Stimulated activated CD4-positive, alpha-beta T cell treated with anti-CD3 and anti-CD28 coated beads, Interleukin-15, amount 100 ng/mL, for 48 hours (primary cell): ENCODE data around the gene PRSS33.

Experiments
- DNase-seq, 2 donors: peaks; one replicate each; pipeline ENCODE4 v3.0.0-alpha.2; 2020; ENCODE audit warnings: low read depth in 2 of 2

The PRSS33 gene, protein sequence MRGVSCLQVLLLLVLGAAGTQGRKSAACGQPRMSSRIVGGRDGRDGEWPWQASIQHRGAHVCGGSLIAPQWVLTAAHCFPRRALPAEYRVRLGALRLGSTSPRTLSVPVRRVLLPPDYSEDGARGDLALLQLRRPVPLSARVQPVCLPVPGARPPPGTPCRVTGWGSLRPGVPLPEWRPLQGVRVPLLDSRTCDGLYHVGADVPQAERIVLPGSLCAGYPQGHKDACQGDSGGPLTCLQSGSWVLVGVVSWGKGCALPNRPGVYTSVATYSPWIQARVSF

DNA sequence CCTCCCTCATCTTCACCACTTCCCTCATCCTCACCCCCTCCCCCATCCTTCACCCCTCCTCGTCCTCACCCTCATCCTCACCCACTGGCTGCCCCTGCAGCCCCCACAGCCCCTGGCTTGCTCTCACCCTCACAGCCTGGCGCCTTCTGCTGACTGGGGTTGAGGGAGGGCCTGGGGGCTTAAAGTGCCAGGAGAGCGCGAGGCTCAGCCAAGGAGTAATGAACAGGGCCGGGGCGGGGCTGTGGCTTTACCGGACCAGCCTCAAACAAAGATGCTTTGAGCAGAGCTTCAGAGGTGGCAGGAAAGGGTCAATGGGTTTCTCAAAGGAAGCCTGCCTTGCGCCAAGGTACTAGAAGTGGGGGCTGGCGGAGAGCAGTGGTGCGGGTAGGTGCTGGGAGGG, at the start of gene PRSS33:
Gene PRSS33 (minus strand): TSS at position 155 of the 400 bp plus-strand sequence. CDS start 1,013 bp downstream, outside the sequence.
- no peak for DNase-seq

DNA sequence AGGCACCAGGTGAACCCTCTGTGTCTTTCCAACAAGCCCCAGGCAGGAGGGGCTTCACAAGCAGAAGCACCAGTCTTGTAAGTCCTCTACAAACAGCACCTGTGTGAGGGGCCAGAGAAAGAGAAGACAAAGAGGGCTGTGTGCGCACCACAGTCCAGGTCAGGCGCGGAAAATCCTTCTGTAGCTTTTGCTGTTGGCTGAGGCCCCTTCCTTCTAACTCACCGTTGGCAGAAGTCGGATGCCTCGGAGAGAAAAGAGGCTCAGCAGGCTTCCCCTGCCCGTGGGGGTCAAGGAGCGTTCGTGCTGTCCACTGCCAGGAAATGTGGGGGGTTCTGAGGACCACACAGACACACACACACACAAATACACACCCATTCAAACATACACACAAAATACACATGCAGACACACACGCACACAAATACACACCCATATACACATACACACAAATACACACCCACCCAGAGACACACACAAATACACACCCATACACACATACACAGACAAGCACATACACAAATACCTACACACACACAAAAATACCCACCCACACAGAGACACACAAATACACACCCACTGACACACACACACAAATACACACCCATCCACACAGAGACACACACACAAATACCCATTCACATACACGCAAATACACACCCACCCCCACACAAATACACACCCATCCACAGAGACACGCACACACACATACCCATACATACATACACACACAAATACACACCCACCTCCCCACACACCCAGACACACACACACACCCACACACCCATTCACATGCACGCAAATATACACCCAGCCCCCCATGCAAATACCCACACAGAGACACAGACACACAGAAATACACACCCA, 49.5 kb upstream of the PRSS33 start:
- DNase-seq, result no peak

DNA sequence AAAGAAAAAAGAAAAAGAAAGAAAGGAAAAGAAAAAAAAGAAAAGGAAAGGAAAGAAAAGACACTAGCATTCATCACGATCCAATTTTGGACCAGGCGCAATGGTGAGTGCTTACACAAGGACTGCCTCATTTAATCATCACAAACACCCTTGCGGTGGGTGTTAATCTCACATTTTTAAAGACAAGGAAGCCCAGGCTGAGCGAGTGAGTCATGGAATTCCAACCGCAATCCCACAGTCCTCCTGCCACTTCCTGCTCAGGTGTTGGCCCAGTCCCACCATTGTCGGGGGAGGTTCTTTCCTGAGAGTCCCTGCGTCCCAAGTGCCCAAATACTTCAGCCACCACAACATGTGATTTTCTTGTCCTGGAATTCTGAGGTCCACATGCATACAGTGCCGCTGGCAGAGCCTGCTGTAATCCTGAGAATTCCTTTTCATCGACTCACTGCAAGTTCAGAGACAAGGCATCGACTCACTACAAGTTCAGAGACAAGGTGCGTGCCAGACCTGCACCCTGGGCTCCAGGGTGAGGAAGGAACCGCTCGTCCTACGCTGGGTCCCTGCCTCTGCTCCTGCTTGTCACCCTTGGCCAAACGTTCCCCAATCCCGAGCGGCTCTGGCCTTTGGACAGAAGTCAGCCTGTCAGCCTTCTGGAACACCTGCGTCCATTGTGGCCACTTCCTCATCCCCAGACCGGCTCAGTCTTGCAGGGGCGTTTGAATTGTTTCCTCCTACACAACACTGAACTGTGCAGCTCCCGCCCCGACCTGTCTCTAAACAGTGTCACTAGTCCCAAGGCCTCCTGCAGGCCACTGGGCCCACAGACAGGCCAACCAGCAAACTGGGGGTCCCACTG, 48.5 kb upstream of the PRSS33 start:
- DNase-seq, result no peak

DNA sequence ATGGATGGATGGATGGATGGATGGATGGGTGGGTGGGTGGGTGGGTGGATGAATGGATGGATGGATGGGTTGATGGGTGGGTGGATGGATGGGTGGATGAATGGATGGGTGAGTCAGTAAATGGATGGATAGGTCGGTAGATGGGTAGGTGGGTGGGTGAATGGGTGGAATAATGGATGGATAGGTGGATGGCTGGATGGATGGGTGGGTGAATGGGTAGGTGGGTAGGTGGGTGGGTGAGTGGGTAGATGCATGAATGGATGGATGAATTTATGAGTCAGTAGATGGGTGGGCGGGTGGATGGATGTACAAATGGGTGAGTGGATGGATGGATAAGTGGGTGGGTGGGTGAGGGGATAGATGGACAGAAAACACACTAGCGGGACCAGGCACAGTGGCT, 47.6 kb upstream of the PRSS33 start:
- DNase-seq, result no peak

DNA sequence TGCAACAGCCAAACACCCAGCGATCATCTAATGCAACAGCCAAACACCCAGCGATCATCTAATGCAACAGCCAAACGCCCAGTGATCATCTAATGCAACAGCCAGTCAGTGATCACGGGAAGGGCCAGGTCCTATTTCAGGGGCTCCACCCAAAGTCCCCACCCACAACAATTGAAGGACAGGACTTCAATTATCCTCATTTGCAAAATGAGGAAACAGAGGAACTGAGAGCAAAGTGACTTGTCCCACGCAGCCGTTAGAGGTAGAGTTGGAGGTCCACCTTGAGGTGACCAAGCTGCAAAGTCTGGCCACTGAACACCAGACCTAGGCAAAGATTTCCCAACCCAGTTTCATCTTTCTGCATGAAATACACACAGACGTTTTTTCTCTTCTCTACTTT, 46.4 kb upstream of the PRSS33 start:
- DNase-seq, result no peak

DNA sequence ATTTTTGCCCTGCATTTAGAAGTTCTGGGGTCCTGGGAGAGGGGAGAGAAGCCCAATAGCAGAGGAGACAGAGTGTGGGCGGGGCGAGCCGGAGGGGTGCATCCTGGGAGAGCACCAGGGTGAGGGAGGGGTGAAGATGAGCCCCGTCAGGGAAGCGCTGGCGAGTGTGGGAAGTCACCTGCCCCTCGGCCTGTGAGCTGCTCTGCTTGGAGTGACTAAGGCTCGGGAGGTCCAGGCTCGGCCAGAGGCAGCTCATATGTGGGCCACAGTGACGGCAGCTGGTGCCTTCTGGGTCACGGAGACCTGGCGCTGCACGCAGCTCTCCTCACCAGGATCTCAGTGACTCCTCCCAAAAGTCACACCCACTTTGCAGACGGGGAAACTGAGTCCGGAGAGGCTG, 43.8 kb upstream of the PRSS33 start:
- no peak for DNase-seq

DNA sequence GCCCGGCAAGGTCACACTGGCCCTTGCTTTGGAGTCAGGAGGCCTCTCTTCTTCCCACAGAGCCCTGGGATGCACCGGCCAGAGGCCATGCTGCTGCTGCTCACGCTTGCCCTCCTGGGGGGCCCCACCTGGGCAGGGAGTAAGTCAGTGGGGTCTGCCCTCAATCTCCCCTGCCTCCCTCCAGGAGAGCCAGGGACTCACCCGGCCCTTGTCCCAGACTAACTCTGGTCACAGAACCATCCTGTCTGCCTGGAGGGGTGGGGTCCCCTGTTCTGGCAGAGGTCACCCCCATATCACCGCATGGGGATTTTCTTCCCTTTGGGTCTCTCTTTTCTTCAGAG, 43.0 kb upstream of the PRSS33 start:
- no peak for DNase-seq

DNA sequence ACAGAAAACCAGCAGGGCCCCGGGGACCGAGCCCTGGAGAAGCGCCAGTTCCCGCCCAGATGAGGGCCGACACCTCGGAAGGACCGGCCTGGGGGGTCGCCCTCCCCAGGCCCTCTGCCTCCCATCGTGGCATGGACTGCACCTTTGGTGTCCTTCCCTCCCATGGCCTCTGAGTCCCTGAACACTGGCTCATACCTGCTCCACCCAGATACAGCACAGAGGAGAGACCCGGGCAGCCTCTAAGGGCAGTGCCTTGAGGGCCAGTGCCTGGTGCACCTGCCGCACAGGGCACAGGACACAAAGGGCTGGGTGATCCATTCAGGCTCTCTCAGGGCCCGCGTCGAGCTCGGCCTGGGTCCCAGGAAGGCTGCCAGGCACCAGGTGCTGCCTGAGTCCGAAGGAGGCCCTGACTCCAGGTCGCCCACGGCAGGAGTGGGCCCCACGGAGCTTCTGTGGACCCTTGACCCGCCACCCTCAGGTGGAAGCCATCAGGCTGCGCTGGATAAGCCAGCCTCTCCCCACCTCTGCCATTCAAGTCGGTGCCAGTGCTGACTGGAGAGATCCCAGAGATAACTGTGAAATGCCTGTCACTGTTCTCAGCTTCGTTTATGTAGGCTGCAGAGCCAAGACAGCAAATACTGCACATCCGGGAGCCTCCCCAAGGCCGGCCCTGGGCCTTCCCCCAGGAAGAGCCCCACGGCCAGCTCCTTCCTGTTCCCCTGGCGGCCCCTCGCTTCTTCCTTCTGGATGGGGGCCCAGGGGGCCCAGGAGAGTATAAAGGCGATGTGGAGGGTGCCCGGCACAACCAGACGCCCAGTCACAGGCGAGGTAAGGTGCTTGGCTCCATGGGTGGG, 42.4 kb upstream of the PRSS33 start, which contains the start of gene ZG16B:
Gene ZG16B (plus strand): TSS at position 803 of the 854 bp plus-strand sequence. CDS start 139 bp downstream, outside the sequence.
- no peak for DNase-seq

DNA sequence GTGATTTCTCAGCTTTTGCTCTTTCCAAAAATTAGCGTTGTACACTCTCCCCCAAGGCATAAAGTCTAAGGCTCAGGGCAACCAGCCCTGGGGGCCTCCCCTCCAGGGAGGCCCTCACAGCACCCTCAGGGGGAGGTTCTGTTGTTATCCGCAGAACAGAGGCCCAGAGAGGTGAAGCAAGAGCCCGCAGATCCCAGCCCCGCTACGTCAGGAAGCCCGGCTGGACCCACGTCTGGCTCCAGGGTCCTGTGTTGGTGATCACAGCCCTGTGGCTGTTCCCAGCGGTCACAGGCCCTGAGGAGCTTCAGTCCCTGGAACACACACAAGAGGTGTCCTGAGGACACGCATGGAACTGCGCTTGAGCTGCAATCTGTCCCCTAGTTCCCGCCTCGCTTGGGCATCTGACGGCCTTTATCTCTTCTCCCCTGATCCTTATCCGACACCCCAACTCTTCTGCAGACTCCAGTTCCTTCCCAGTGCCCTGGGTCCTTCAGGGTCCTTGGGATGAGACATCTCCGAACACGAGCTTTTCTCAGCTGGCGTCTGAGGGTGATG, 41.6 kb upstream of the PRSS33 start:
- no peak for DNase-seq

DNA sequence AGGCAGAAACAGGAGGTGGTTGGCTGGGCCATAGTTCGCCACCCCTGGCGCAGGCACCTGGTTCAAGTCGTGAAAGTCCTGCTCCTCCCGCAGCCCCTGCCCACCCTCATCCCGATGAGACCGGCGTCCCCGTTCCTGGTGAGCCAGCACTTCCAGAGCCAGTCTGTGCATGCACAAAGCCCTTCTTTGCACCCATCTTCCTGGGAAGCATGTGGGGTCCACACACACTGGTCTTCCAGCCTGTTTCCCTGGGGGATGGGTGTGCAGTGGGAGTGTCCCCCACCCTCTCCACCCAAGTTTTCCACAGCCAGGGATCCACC, 41.1 kb upstream of the PRSS33 start:
- DNase-seq, result no peak

DNA sequence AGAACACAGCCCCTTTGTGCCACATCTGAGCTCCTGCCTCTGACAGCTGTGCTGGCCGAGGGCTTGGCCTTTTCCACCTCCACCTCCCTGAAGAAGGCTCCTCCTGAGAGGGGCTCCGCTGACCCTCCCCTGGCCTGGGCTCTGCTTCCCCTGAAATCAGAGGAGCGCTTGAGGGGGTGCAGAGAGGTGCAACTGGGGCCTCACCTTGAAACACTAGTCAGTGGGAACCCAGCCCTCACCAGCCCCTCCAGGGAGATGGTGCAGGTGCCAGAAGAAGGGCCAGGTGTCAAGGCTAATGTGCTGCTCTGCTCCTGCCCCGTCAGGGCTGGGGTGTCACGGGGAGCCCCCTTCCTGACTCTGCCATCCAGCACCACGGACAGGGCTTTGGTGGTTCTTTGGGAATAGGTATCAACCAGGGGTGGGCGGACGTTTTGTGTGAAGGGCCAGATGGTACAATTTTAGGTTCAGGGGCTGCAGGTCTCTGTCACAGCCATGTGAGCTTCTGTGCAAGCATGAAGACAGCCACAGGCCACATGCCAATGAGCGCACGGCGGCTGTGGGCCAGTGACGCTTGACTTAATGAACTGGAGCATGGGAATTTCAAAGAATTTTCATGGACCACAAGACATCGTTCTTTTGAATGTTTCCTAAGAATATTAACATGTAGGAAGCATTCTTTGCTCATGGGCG, 40.6 kb upstream of the PRSS33 start:
- DNase-seq, result no peak

DNA sequence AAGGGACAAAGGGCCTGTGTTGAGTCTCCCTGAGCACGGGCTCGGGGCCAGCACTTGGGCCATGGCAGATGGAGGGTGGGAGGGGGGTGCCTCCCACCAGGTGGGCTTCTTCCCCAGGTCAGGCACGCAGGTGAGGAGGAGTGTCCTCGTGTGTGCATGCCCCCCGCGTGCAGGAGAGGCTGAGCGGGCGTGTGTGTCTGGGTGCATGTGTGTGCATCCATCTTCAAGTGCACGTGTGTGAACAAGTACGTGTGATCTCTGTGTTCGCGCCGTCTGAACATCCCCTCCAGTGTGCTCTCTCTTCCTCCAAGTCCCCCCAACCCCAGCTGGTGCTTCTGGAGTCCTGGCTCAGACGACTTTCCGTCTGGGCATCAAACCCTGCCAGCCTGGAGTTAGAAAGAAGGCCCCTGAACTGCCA, 40.0 kb upstream of the PRSS33 start:
- no peak for DNase-seq

DNA sequence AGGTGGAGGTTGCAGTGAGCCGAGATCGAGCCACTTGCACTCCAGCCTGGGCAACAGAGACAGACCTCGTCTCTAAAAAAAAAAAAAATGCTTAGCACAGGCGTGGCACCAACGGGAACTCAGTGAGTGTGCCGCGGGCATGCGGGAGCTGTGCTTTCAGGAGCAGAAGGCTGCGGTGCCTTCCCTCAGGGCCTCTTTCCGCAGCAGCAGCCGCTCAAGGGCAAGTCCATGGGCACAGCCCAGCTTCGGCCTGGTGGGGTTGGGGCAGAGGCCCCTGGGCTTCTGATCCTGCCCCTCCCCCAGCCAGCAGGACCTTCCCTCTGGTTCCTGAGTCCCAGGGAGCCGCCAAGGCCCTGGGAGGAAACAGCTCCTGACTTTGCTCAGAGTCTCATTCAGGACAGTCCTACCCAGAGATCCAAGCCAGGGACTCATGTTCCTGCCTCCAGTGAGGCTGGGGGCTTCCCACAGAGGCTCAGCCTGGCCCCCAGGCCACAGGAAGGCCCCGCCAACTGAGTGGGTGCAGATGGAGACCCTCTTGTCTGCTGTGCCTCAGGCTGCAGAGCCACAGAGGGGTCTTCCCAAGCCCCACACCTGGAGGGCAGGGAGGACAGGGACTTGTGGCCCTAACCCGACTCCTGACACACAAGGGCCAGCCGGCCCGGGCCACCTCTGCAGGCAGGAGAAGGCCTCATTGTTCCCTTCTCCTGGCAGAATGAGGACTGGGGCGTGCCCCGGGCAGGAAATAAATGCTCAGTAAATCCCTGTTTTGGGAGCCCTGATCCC, 39.4 kb upstream of the PRSS33 start:
- no peak for DNase-seq

DNA sequence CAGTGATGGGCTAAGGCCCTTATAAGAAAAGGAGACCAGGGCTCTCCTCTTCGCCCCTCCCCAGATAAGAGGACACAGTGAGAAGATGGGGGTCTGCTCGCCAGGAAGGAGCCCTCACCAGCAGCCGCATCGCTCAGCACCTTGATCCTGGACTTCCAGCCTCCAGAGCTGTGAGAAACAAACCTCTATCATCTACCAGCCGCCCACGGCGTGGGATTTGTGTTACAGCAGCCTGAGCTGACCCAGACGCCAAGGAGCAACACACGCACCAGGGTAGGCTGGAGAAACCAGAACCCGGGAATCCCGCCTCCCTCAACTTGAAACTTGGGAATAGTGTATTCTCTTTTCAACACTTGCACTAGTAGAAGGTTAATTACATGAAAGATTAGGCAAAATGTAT, 38.5 kb upstream of the PRSS33 start:
- no peak for DNase-seq

DNA sequence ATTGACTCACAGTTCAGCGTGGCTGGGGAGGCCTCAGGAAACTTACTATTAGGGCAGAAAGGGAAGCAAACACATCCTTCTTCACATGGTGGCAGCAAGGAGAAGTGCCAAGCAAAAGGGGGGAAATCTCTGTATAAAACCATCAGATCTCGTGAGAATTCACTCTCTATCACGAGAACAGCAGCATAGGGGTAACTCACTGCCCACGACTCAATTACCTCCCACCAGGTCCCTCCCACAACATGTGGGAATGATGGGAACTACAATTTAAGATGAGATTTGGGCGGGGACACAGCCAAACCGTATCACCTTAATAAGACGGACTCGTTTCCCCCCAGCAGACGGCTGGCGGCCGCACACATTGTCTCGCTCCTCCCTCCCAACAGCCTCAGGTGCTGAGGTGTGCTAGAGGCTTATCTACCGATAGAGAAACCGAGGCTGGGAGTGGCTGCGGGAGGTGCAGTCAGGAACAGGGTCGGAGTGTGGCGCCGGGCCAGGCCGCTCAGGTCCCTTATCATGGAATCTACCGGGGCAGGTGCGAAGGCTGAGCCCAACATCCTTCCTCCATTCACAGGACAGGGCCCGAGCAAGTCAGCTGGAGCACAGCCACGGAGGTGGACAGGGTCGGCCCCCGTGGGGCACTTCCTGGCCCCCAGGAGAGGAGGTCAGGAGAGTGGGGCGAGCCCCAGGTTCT, 37.8 kb upstream of the PRSS33 start:
- DNase-seq, result no peak

DNA sequence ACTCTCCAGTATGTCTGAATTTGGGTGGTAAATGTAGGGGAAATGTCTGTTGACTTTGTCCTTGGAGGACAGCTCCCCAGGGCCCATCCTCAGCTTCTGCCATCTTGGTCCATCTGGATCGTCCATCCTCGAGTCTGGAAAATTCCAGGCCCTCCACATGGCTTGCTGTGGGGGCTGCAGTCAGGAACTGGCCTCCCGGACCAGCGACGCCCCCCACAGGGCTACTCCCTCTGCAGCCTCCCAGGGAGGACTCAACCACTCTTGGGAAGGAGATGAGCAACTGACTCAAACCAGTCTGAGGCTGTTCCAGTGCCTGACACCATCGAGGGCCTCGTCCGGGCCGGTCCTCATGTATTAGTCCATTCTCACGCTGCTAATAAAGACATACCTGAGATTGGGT, 37.3 kb upstream of the PRSS33 start:
- DNase-seq, result no peak

DNA sequence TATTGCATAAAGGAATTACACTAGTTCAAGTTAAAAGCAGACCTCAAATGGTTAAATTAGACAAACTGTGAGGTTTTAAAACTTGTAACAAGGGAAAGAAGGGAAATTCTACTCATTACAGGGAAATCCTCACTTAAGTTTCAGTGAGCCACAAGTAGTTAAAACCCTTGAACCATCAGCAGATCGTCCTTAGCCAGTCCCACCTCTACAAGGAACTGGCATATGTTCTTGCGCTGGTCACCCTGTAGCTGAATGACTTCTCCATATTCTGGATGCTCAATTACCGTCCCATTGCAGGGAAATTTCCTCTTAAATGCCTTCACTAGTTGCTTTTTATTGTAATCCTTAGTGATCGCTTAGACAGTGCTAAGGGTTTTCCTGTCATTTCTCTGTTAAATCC, 35.1 kb upstream of the PRSS33 start:
- no peak for DNase-seq

DNA sequence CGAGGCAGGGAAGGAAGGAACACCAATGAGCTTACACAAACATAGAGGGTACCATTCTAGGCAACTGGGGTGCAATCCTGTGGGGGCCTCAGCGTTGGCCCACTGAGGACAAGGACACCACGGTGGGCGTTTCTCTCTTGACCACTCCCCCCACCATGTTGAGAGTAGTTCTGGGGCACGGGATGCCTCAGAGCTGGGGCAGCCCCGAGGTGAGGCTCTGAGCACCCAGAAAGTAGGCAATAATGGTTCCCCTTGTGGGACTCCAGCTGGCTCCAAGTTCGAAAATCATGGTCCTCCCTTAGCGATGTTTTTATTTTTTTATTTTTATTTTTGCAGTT, 34.8 kb upstream of the PRSS33 start:
- no peak for DNase-seq

DNA sequence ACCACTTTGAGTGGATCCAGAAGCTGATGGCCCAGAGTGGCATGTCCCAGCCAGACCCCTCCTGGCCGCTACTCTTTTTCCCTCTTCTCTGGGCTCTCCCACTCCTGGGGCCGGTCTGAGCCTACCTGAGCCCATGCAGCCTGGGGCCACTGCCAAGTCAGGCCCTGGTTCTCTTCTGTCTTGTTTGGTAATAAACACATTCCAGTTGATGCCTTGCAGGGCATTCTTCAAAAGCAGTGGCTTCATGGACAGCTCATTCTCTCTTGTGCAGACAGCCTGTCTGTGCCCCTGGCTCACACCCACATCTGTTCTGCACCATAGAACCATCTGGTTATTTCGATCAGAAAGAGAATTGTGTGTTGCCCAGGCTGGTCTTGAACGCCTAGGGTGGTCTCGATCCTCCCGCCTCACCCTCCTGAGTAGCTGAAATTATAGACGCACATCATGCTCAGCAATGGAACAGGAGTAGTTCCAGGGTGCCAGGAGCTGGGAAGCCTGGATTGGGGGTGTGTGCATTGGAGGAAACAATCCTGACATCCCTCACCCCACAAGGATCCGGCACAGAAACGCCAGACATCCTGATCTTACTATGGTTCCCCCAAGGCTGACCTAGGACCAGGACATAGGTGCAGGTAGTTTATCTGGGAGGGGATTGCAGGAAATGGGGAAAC, 34.3 kb upstream of the PRSS33 start:
- DNase-seq, result no peak
